ENCODE results near the gene ACOT11. TPM values are rescaled to one million over a fixed set of nuclear protein-coding genes. Genes with fewer than 3 reads are reported as not detected.

ACOT11 gene
- total RNA-seq, 1 donor from 2014 or later, result 1.6 TPM

DNA sequence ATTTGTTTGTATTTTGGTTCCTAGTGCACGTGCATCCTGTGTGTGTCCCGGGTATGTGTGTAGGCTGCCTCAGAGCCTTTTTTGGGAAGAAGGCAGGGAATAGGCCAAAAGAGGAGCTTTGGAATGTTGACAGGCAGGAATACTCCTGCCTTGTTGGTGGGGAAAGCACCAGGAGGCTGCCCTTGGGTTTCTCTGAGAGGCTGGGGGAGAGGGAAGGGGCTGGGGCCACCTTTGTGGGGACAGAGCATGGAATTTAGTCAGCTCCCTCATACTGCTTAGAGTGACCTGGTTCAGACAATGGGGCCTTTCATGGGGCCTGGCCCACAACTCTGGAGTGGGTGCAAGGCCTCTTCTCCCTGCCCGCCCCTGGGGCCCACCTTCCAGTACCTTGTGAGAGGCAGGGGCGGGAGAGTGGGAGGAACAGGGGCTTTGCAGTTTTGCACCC is 31.3 kb downstream of the ACOT11 start:
- no peaks in the 10 kb centered on the region for H3K9me3 Mint-ChIP-seq
- no peaks in the 10 kb centered on the region for H3K36me3 Mint-ChIP-seq (ENCODE audit: low read depth)
- H3K27me3 Mint-ChIP-seq, result no peaks in the 10 kb centered on the region
- no peak overlapping the region for H3K27ac Mint-ChIP-seq
- H3K4me3 Mint-ChIP-seq, result no peak overlapping the region
- DNase-seq, result no peak
- no peaks in the 10 kb centered on the region for H3K4me1 Mint-ChIP-seq
- intact Hi-C loops (cut with micrococcal nuclease), result no loop called here

DNA sequence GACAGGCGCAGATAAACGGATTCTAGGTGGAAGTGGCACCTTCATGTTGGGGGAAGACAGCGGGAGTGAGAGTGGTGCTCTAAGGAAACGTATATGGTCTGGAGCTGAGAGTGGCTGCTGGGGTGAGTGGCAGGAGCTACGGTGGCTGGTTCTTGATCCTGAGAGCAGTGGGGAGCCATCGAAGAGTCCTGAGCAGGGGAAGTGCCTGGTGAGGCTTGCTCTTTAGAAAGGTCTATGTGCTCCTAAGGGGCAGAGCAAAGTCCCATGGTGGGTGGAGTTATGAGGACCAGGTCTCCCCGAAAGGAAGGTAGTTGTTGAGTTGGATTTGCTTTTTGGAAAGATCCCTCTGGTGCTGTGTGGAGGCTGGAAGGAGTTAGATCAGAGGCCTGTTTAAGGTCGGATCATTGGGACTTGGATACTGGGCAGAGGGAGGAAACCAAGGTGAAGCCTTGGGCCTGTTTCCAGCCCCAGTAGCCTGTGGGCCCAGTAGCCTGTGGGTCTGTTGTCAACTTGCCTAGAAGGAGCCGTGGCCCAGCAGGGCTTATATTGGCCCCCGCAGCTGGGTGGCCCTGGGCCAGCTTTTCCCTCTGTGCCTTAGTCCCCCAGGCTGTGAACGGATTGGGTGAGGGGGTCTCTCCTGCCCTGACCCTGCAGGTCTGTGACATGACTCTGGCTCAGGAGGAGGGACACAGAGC is 33.0 kb downstream of the ACOT11 start:
- no peaks in the 10 kb centered on the region for H3K36me3 Mint-ChIP-seq (ENCODE audit: low read depth)
- no peaks in the 10 kb centered on the region for H3K9me3 Mint-ChIP-seq
- no peaks in the 10 kb centered on the region for H3K4me1 Mint-ChIP-seq

DNA sequence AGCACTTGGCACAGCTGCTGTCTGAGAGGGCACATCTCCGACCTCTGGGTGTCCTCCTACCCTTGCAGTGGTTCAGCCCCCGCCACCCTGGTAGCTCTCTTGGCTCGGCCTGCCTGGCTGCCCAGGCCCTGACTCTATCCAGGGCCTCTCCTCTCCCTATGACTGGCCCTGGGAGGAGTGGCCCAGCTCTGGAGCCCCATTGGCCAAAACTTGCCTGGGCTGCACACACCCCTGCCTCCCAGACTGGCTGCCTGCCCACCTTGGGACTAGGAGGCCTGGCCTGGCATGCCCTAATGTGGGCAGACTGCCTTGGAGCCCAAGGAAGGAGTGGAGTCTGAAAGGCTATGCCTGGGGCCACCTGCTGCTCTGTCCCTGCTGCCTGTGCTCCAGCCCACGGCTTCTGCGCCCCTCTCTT is 33.6 kb downstream of the ACOT11 start:
- Mint-ChIP-seq H3K36me3 (ENCODE audit: low read depth) (no peaks in the 10 kb centered on the region), H3K27me3 (no peaks in the 10 kb centered on the region), H3K9me3 (no peaks in the 10 kb centered on the region), H3K27ac (no peak overlapping the region), H3K4me1 (no peaks in the 10 kb centered on the region), H3K4me3 (no peak overlapping the region)
- no peak for DNase-seq
- intact Hi-C loops (cut with micrococcal nuclease), result no loop called here

More for the DNA sequence above, 33.0 kb downstream of the ACOT11 start:
- DNase-seq, result no peak
- intact Hi-C loops (cut with micrococcal nuclease), result no loop called here
- Mint-ChIP-seq H3K27me3 (no peaks in the 10 kb centered on the region), H3K27ac (no peak overlapping the region), H3K4me3 (no peak overlapping the region)

DNA sequence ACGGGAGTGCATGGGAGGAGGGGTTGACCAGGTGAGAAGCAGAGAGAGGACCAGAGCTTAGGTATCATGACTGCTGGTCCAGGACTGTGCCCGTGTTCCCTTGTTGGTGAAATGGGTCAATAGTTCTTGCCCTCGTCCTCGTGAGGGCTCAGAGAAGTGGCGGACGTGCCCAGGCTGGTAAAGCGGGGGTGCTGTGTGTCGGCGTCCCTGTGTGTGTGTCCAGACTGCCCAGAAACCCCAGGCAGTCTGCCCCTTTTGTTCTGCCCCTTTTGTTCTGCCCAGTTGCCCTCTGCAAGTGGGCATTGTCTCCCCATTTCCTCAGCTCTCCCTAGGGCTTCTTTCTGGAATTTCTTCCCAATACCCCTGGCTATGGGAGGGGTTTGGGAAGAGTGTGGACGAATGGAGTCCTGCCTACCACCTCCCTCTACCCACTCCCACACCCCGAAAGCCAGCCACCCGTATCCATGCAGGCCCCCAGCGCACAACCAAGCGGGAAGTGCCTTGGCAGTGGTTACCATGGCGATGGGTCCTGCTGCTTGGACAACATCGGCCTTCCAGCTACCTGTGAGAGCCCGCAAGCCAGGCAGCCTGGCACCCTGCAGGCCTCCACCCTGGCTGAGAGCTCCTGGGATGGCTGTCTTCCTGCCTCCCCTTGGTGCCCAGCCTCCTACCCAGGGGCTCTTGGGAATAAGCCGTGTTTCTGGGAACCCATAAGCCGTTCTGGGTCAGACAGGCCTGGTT is 34.7 kb downstream of the ACOT11 start:
- intact Hi-C loops (cut with micrococcal nuclease), result no loop called here
- Mint-ChIP-seq H3K27ac (no peak overlapping the region), H3K4me3 (no peak overlapping the region), H3K27me3 (no peaks in the 10 kb centered on the region), H3K9me3 (no peaks in the 10 kb centered on the region), H3K36me3 (ENCODE audit: low read depth) (no peaks in the 10 kb centered on the region), H3K4me1 (no peaks in the 10 kb centered on the region)
- no peak for DNase-seq

DNA sequence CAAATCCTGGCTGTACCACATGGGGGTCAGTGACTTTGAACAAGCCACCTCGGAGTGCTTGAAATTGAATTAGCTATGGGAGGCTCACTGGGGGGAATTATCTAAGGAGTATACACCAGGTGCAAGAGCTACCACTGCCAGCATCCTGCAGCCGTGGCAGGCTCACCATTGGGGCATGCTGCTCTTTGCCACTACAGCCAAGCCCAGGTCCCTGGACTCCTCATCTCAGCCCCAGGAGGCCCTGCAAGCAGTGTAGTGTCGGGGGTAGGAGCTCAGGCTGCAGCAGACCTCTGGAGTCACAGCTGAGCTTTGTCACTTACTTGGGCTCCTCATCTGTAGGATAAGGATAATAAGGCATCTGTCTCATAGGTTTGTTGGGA is 35.3 kb downstream of the ACOT11 start:
- no peaks in the 10 kb centered on the region for H3K4me1 Mint-ChIP-seq
- H3K4me3 Mint-ChIP-seq, result no peak overlapping the region
- H3K27ac Mint-ChIP-seq, result no peak overlapping the region
- intact Hi-C loops (cut with micrococcal nuclease), result no loop called here
- H3K27me3 Mint-ChIP-seq, result no peaks in the 10 kb centered on the region
- H3K9me3 Mint-ChIP-seq, result no peaks in the 10 kb centered on the region
- no peak for DNase-seq
- no peaks in the 10 kb centered on the region for H3K36me3 Mint-ChIP-seq (ENCODE audit: low read depth)

DNA sequence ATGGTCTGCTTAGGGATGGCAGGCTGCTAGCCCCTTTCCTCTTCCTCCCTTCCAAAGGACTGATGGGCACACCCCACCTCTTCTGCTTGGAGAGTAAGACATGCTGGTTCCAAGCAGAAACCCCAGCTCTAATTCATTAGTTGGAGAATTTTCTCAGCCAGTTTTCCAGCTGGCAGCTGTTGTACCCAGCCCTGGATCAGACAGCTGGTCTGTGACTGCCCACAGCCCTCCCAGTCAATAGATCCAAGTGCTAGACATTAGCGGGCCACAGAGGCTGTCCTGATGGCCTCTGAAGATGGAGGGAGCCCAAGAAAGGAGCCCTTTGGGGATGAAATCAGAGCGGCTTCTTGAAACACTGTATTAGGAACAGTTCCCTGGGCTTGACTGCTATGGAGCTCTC is 35.8 kb downstream of the ACOT11 start:
- H3K4me3 Mint-ChIP-seq, result no peak overlapping the region
- no peak for DNase-seq
- intact Hi-C loops (cut with micrococcal nuclease), result no loop called here
- no peak overlapping the region for H3K27ac Mint-ChIP-seq
- no peaks in the 10 kb centered on the region for H3K36me3 Mint-ChIP-seq (ENCODE audit: low read depth)
- H3K4me1 Mint-ChIP-seq, result no peaks in the 10 kb centered on the region
- H3K9me3 Mint-ChIP-seq, result no peaks in the 10 kb centered on the region
- H3K27me3 Mint-ChIP-seq, result no peaks in the 10 kb centered on the region

DNA sequence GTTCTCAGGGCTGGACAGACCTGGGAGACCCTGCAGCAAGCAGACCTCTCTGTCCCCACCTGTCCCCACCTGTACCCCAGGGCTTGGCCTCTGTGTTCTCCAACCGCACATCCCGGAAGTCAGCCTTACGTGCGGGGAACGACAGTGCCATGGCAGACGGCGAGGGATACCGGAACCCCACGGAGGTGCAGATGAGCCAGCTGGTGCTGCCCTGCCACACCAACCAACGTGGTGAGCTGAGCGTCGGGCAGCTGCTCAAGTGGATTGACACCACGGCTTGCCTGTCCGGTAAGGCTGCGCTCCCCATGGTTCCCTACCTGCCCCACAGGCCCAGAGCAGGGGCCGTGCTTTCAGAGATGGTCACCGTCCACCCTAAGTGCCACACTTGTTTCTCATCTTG is 36.5 kb downstream of the ACOT11 start:
- no peaks in the 10 kb centered on the region for H3K27me3 Mint-ChIP-seq
- H3K36me3 Mint-ChIP-seq (ENCODE audit: low read depth), result no peaks in the 10 kb centered on the region
- no peaks in the 10 kb centered on the region for H3K4me1 Mint-ChIP-seq
- H3K4me3 Mint-ChIP-seq, result no peak overlapping the region
- intact Hi-C loops (cut with micrococcal nuclease), result no loop called here
- no peak overlapping the region for H3K27ac Mint-ChIP-seq
- DNase-seq, result no peak
- H3K9me3 Mint-ChIP-seq, result no peaks in the 10 kb centered on the region

DNA sequence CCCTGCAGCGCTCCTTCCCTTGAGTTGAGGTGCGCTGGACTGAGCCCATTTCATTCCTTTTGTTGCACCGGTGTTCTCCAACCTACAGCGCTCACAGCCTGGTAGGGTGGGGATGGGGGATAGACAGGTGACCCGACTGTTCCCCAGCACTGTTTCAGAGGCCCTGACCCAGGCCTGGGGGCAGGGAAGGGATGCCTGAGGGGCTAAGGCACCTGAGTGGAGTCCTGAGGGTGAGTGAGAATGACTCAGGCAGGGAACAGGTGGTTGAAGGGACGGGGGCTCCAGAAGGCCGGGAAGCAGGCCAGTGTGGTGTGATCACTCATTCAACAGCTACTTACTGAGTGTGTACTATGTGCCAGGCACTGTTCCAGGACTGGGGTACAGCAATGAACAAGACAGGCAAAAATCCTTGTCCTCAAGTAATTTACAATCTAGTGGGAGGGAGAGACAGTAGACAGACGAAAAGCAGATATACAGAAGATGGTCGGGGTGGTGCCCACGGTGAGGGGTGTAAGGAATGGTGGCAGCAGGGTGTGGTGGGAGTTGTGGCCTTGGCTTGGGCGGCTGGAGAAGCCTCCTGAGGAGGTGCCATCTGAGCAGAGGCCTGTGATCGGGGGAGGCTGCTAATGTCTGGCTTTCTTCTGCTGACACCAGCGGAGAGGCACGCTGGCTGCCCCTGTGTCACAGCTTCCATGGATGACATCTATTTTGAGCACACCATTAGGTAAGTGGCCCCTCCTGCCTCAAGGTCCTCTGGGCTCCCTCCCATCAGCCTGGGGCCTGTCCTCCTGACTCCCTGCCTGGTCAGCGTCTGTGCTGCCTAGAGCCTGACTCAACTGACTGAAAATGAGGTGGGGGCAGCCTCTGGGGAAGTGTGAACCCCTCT is 37.4 kb downstream of the ACOT11 start:
- Mint-ChIP-seq H3K36me3 (ENCODE audit: low read depth) (no peaks in the 10 kb centered on the region), H3K4me1 (no peaks in the 10 kb centered on the region), H3K9me3 (no peaks in the 10 kb centered on the region), H3K27me3 (no peaks in the 10 kb centered on the region), H3K27ac (no peak overlapping the region), H3K4me3 (no peak overlapping the region)
- DNase-seq, result no peak
- intact Hi-C loops (cut with micrococcal nuclease), result no loop called here

DNA sequence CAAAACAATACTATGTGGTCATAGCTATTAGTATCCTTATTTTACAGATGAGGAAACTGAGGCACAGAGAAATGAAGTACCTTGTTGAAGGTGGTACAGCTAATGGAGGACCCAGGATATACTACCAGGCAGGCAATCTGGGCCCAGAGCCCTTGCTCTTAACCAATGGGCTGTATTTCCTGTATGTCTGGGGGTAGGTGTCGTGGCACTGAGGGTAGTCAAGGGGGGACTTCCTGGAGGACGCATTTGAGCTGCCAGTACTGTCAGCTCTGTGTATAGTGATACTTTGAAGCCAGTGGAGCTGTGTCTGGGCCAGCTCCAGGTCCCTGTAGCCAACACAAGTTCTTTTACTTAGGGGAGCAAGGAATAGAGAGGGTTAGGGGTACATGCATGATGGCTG is 40.3 kb downstream of the ACOT11 start:
- Mint-ChIP-seq H3K27me3 (no peaks in the 10 kb centered on the region), H3K36me3 (ENCODE audit: low read depth) (no peaks in the 10 kb centered on the region), H3K9me3 (no peaks in the 10 kb centered on the region), H3K4me1 (no peaks in the 10 kb centered on the region), H3K27ac (no peak overlapping the region), H3K4me3 (no peak overlapping the region)
- DNase-seq, result no peak
- intact Hi-C loops (cut with micrococcal nuclease), result no loop called here

DNA sequence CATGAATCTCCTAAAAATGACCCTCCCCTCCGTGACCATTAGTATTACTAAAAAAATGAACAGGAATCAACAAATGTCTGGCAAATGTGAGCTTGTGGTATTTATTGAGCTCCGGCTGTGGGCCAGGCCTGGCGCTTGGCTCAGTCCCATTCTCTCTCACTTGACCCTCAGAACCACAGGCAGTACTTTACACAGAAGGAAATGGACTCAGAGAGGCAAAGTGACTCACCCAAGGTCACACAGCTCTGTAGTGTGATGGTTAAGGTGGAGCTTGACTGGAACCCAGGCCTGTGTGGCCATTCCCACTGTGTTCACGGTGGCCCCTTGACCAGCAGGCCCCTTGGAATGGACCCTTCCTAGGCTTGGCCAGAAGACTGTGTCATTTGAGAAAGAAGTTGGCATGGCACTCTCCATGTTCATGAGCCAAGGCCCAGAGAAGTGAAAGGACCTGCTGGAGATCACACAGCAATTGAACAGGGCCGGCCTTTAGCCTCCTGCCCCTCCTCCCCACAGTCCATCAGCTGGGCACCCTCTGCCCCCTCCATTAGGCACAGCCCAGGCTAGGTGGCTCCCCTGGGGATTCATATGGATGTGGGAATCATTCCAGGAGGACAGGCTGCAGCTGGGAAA is 43.2 kb downstream of the ACOT11 start:
- Mint-ChIP-seq H3K36me3 (ENCODE audit: low read depth) (no peaks in the 10 kb centered on the region), H3K4me3 (no peak overlapping the region), H3K27ac (no peak overlapping the region), H3K4me1 (no peaks in the 10 kb centered on the region), H3K9me3 (no peaks in the 10 kb centered on the region), H3K27me3 (no peaks in the 10 kb centered on the region)
- DNase-seq, result no peak
- intact Hi-C loops (cut with micrococcal nuclease), result no loop called here

DNA sequence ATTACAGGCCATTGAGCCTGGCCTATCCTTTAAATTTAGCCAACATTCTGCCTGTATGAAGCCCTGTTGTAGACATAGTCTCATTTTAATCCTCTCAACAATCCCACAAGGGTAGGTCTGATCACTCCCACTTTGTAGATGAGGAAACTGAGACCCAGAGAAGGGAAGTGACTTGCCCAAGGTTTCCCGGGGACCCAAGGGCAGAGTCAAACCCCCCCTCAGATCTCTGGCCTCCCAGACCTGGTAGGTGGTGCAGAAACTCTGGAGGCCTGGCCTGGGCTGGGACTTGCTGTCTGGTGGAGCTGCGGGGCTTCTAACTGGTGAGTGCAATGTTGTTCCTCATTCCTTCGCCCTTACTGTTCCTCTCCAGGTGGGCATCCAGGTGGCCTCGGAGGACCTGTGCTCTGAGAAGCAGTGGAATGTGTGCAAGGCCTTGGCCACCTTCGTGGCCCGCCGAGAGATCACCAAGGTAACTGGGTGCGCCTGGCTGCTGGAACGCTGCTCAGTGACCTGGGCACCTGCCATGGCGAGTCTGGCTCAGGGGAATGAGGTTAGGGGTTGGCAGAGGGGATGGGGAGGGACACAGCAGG is 45.6 kb downstream of the ACOT11 start:
- no peak for DNase-seq
- H3K36me3 Mint-ChIP-seq (ENCODE audit: low read depth), result no peaks in the 10 kb centered on the region
- no peaks in the 10 kb centered on the region for H3K9me3 Mint-ChIP-seq
- H3K27me3 Mint-ChIP-seq, result no peaks in the 10 kb centered on the region
- no peaks in the 10 kb centered on the region for H3K4me1 Mint-ChIP-seq
- intact Hi-C loops (cut with micrococcal nuclease), result no loop called here
- no peak overlapping the region for H3K27ac Mint-ChIP-seq
- H3K4me3 Mint-ChIP-seq, result no peak overlapping the region

DNA sequence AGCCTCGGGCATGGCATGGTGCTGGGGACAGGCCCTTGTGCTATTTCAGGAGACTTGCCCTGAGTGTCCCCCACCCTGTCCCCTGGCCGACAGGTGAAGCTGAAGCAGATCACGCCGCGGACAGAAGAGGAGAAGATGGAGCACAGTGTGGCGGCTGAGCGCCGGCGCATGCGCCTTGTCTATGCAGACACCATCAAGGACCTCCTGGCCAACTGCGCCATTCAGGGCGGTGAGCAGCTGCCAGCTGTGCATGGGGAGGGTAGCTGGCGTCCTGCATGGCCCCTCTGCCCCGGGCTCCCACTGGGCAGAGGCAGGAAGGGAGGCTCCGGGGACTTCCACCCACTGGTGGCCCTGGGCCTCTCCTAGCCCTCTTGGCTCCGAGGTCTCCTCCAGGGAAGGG is 46.4 kb downstream of the ACOT11 start:
- Mint-ChIP-seq H3K4me3 (no peak overlapping the region), H3K4me1 (no peaks in the 10 kb centered on the region), H3K27ac (no peak overlapping the region), H3K27me3 (no peaks in the 10 kb centered on the region), H3K9me3 (no peaks in the 10 kb centered on the region), H3K36me3 (ENCODE audit: low read depth) (no peaks in the 10 kb centered on the region)
- intact Hi-C loops (cut with micrococcal nuclease), result no loop called here
- DNase-seq, result no peak

DNA sequence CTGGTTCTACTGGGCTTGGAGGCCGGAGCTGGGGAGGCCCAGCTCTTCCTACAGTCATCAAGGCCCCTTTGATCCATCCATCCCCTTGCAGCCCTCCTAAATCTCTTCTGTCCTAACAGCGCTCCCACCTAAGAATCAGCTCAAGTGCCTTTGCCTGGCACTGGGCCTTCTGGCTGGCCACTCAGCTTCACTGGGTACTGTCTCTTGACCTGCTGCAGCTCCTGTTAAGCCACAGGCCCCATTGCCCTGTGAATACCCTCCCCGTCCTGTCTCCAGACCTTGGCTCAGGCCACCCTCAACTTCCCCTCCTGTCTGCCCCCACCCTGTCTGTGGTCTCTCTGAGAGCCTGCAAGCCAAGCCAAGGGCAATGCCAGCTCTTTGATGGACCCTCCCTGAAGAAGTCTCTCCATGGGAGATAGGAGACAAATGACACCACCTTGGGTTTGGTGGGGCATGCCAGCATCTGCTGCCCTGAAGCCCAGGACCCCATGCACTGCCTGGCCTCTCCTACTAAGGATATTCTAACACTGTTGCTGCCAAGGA is 48.0 kb downstream of the ACOT11 start:
- Mint-ChIP-seq H3K4me1 (no peaks in the 10 kb centered on the region), H3K27me3 (no peaks in the 10 kb centered on the region), H3K27ac (no peak overlapping the region), H3K9me3 (no peaks in the 10 kb centered on the region), H3K36me3 (ENCODE audit: low read depth) (no peaks in the 10 kb centered on the region), H3K4me3 (no peak overlapping the region)
- DNase-seq, result no peak
- intact Hi-C loops (cut with micrococcal nuclease), result no loop called here

Measured in activated CD4-positive, alpha-beta T cell treated with anti-CD3 and anti-CD28 coated beads, Interleukin-2, amount 10 ng/mL, durations not matched to agents 24 days and 14 days (primary cell).